Activated CD4-positive, alpha-beta T cell treated with anti-CD3 and anti-CD28 coated beads, Interleukin-2, amount 10 ng/mL, durations not matched to agents 24 days and 14 days (primary cell): ENCODE data around the gene TMEM38B. TPM values are rescaled to one million over a fixed set of nuclear protein-coding genes. Genes with fewer than 3 reads are reported as not detected.
"Not testable (repeated sequence)": the region's sequence is repeated elsewhere in the genome, so short reads cannot be mapped to it uniquely, and the experiment has no call there.

Source experiments
- DNase-seq: peaks from one replicate; pipeline ENCODE4 v3.0.0; 2022
- H3K27ac Mint-ChIP-seq: one replicate; pipeline ENCODE4 v1.8.0; 2022; ENCODE audit warnings: mild to moderate bottlenecking, mixed read lengths
- H3K27me3 Mint-ChIP-seq: one replicate; pipeline ENCODE4 v1.8.0; 2022; ENCODE audit warnings: mixed read lengths
- H3K36me3 Mint-ChIP-seq: one replicate; pipeline ENCODE4 v1.8.0; 2022; ENCODE audit warnings: low read depth, mild to moderate bottlenecking, mixed read lengths
- H3K4me1 Mint-ChIP-seq: one replicate; pipeline ENCODE4 v1.8.0; 2021; ENCODE audit warnings: mixed read lengths
- H3K4me3 Mint-ChIP-seq: one replicate; pipeline ENCODE4 v1.8.0; 2022; ENCODE audit warnings: mild to moderate bottlenecking, moderate library complexity, mixed read lengths
- H3K9me3 Mint-ChIP-seq: one replicate; pipeline ENCODE4 v1.8.0; 2021; ENCODE audit warnings: mixed read lengths
- intact Hi-C: fragments of 100-400 bp; cut with micrococcal nuclease; formaldehyde crosslinking; loops from one replicate; pipeline ENCODE4 v1.15.1; 2023
- total RNA-seq: library from RNA; stranded (reverse); gene quantifications from 2 replicates; pipeline ENCODE4 v1.2.3, GENCODE V29; 2022

The TMEM38B gene
- total RNA-seq, 1 donor from 2014 or later, result 12.0 TPM

DNA sequence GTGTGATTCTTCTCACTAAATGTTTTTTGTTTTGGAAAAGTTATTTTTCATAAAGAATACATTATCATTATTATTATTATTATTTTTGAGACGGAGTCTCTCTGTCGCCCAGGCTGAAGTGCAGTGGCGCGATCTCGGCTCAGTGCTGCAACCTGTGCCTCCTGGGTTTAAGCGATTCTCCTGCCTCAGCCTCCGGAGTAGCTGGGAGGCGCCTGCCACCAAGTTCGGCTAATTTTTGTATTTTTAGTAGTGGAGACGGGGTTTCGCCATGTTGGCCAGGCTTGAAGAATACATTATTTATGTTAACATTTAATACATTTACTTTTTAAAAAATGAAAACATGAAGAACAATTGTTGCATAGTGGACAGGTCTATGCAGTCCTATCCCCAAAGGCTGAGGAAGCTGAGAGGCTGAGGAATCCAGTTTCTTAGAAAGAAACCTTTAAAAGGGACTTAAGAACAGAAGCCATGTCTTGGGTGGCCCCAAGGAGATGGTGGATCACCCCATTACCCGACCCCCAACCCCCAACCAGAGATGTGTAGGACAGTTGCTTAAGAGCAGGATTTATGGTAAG, 2.0 kb downstream of the TMEM38B start:
- H3K36me3 Mint-ChIP-seq, result no peaks in the 10 kb centered on the region
- peaks cover 16% of the 10 kb centered on the region for H3K4me1 Mint-ChIP-seq
- intact Hi-C loops, result loop anchor here (10.0 kb wide), 3 partner anchors 252 to 1588 kb away; partner anchors contain the start of genes FSD1L, NIPSNAP3A and RAD23B
- peaks cover 16% of the 10 kb centered on the region for H3K27me3 Mint-ChIP-seq
- H3K4me3 Mint-ChIP-seq, result no peak overlapping the region
- H3K9me3 Mint-ChIP-seq, result no peaks in the 10 kb centered on the region
- H3K27ac Mint-ChIP-seq, result no peak overlapping the region
- DNase-seq, result no peak

DNA sequence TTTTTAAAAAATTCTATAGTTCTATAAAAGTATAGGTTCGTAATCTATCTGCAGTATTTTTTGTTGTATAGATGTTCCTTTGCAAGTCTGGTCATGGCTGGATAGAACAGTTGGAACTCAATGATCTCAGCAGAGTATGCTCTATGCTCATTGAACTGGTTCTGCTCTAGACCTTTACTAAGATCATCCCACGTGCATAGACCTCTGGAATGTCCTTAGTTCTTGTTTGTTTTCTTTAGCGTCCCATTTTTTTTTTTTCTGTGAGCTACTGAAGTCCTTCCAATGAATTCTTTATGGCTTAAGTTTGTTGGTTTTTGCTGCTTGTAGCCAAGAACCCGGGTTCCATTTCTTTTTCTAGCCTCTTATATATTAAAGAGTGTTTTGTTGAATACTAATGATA, 3.5 kb downstream of the TMEM38B start:
- Mint-ChIP-seq H3K9me3 (no peaks in the 10 kb centered on the region), H3K4me1 (peaks cover 16% of the 10 kb centered on the region), H3K4me3 (no peak overlapping the region), H3K27me3 (peaks cover 10% of the 10 kb centered on the region), H3K36me3 (no peaks in the 10 kb centered on the region), H3K27ac (no peak overlapping the region)
- no peak for DNase-seq
- intact Hi-C loops, result loop anchor here (10.0 kb wide), 3 partner anchors 253 to 1587 kb away; partner anchors contain the start of genes FSD1L, NIPSNAP3A and RAD23B

DNA sequence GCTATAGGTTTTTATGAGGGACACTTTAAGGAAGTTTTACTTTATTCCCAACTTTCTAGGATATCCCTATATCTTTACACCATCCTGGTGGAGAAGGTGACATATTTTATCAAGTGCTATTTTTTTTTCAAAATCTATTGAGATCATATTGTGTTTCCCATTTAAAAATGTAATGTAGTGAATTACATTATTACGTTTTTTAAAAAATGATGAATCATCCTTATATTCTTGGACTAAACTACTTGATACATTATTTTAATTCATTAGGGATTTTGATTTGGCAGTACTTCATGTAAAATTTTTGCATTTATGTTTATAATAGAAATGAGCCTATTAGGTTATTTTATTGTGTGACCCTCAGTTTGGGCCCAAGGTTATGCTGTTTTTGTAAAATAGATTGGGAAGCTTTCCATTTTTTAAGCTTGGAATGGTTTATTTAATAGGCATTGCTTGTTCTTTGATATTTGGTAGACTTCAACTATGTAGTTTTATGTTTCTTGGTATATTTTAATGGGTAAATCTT, 4.1 kb downstream of the TMEM38B start:
- H3K9me3 Mint-ChIP-seq, result no peaks in the 10 kb centered on the region
- H3K27ac Mint-ChIP-seq, result no peak overlapping the region
- DNase-seq, result no peak
- peaks cover 15% of the 10 kb centered on the region for H3K4me1 Mint-ChIP-seq
- H3K36me3 Mint-ChIP-seq, result no peaks in the 10 kb centered on the region
- H3K4me3 Mint-ChIP-seq, result no peak overlapping the region
- peaks cover 8% of the 10 kb centered on the region for H3K27me3 Mint-ChIP-seq
- intact Hi-C loops, result loop anchor here (10.0 kb wide), 3 partner anchors 254 to 1586 kb away; partner anchors contain the start of genes FSD1L, NIPSNAP3A and RAD23B

DNA sequence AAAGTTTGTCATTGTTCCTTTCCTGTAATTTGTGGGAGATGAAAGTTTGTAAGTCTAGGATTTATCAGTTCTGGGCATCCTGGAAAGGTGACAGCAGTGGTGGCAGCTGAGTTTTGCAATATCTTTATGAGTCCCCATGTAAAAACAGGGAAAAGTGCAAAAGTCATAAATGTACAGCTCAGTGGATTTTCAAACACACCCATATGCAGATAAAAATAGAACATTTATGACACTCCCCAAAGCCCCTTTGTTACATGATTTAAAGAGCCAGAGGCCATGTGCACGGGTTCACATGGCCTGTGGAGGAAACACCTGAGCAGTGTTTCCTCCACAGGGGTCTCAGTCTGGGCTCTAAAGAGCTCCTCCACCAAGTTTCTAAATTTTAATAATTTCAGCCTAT, 6.3 kb downstream of the TMEM38B start:
- intact Hi-C loops, result no loop called here
- Mint-ChIP-seq H3K27ac (no peak overlapping the region), H3K9me3 (no peaks in the 10 kb centered on the region), H3K4me1 (peaks cover under 1% of the 10 kb centered on the region), H3K4me3 (no peak overlapping the region), H3K36me3 (peaks cover 2% of the 10 kb centered on the region), H3K27me3 (peaks cover 2% of the 10 kb centered on the region)
- no peak for DNase-seq

- Mint-ChIP-seq H3K9me3 (no peaks in the 10 kb centered on the region), H3K36me3 (peaks cover 2% of the 10 kb centered on the region), H3K27me3 (peaks cover 2% of the 10 kb centered on the region), H3K4me3 (no peak overlapping the region), H3K27ac (no peak overlapping the region), H3K4me1 (no peaks in the 10 kb centered on the region)
- no peak for DNase-seq
- intact Hi-C loops, result no loop called here
Observed at GRCh38 chr9:105701145-105701544, 6.8 kb downstream of the TMEM38B start.

GRCh38 chr9:105702207-105702606, 7.9 kb downstream of the TMEM38B start:
- intact Hi-C loops, result no loop called here
- no peak overlapping the region for H3K4me3 Mint-ChIP-seq
- H3K36me3 Mint-ChIP-seq, result peaks cover 2% of the 10 kb centered on the region
- H3K4me1 Mint-ChIP-seq, result no peaks in the 10 kb centered on the region
- H3K27me3 Mint-ChIP-seq, result no peaks in the 10 kb centered on the region
- H3K9me3 Mint-ChIP-seq, result no peaks in the 10 kb centered on the region
- H3K27ac Mint-ChIP-seq, result no peak overlapping the region
- no peak for DNase-seq

- H3K27ac Mint-ChIP-seq, DNase-seq, H3K36me3 Mint-ChIP-seq, H3K9me3 Mint-ChIP-seq, intact Hi-C loops, H3K4me3 Mint-ChIP-seq, H3K27me3 Mint-ChIP-seq, H3K4me1 Mint-ChIP-seq: not testable (repeated sequence)
Observed at GRCh38 chr9:105703638-105704037, 9.3 kb downstream of the TMEM38B start.

GRCh38 chr9:105706156-105706555, 11.8 kb downstream of the TMEM38B start:
- no peak overlapping the region for H3K4me3 Mint-ChIP-seq
- H3K4me1 Mint-ChIP-seq, result peaks cover 6% of the 10 kb centered on the region
- H3K27me3 Mint-ChIP-seq, result no peaks in the 10 kb centered on the region
- DNase-seq, result no peak
- intact Hi-C loops, result no loop called here
- no peak overlapping the region for H3K27ac Mint-ChIP-seq
- peaks cover 2% of the 10 kb centered on the region for H3K36me3 Mint-ChIP-seq
- no peaks in the 10 kb centered on the region for H3K9me3 Mint-ChIP-seq

- no peaks in the 10 kb centered on the region for H3K9me3 Mint-ChIP-seq
- H3K4me1 Mint-ChIP-seq, result peaks cover 6% of the 10 kb centered on the region
- no peak for DNase-seq
- intact Hi-C loops, result no loop called here
- peak overlapping the region; percentile 51 for H3K4me3 Mint-ChIP-seq
- no peaks in the 10 kb centered on the region for H3K27me3 Mint-ChIP-seq
- H3K27ac Mint-ChIP-seq, result no peak overlapping the region
- peaks cover 2% of the 10 kb centered on the region for H3K36me3 Mint-ChIP-seq
Observed at GRCh38 chr9:105708405-105708804, 14.1 kb downstream of the TMEM38B start.

DNA sequence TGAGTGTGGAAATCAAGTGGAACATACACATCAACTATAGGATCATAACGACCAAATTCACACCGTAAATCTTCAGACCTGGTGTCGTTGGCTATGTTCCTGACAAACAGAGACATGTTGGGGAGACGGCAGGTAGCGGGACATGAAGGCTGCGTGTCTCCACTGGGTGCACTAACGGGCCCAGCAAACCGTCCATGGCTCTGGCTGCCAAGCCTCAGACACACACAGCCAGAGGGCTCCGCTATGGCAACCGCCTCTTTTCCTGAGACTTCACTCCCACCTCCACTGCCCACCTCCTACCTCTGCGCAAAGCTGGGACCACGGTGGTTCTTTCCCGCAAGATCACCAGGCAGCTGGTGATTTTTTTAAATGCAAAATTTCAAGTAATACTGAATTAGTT, 16.3 kb downstream of the TMEM38B start:
- intact Hi-C loops, result no loop called here
- Mint-ChIP-seq H3K4me3 (no peak overlapping the region), H3K27me3 (no peaks in the 10 kb centered on the region), H3K36me3 (no peaks in the 10 kb centered on the region), H3K9me3 (no peaks in the 10 kb centered on the region), H3K27ac (no peak overlapping the region), H3K4me1 (peaks cover 6% of the 10 kb centered on the region)
- no peak for DNase-seq

DNA sequence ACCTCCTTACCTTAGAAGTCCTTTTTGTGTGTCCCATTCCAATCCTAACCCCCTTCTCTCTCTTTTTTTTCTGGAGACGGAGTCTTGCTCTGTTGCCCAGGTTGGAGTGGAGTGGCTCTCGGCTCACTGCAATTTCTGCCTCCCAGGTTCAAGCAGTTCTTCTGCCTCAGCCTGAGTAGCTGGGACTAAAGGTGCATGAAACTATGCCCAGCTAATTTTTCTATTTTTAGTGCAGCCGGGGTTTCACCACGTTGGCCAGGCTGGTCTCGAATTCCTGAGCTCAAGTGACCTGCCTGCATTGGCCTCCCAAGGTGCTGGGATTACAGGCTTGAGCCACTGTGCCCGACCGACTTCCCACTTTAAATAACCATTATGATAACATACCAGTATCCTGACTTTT, 17.5 kb downstream of the TMEM38B start:
- Mint-ChIP-seq H3K9me3 (no peaks in the 10 kb centered on the region), H3K27me3 (no peaks in the 10 kb centered on the region), H3K4me1 (peaks cover 6% of the 10 kb centered on the region), H3K4me3 (no peak overlapping the region), H3K27ac (no peak overlapping the region), H3K36me3 (no peaks in the 10 kb centered on the region)
- intact Hi-C loops, result no loop called here
- no peak for DNase-seq

DNA sequence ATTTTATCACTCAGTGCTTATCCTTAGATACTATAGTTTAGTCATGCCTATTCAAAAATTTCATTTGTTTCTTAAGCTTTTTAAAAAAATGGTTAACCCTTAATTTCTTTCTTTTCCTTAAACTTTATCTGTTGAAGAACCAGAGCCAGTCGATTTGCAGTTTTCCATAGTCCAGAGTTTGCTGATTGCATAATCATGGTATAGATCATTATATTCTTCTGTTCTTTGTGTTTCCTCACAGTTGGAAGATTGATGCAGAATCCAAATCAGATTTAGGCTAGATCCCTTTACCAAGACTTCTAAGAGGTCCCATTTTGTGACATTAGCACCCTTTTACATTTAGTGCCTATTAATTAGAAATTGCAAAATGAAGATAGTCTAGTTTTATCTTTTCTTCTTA, 18.0 kb downstream of the TMEM38B start:
- Mint-ChIP-seq H3K27me3 (no peaks in the 10 kb centered on the region), H3K9me3 (no peaks in the 10 kb centered on the region), H3K4me1 (peaks cover 6% of the 10 kb centered on the region), H3K36me3 (no peaks in the 10 kb centered on the region), H3K4me3 (no peak overlapping the region), H3K27ac (no peak overlapping the region)
- intact Hi-C loops, result no loop called here
- no peak for DNase-seq

DNA sequence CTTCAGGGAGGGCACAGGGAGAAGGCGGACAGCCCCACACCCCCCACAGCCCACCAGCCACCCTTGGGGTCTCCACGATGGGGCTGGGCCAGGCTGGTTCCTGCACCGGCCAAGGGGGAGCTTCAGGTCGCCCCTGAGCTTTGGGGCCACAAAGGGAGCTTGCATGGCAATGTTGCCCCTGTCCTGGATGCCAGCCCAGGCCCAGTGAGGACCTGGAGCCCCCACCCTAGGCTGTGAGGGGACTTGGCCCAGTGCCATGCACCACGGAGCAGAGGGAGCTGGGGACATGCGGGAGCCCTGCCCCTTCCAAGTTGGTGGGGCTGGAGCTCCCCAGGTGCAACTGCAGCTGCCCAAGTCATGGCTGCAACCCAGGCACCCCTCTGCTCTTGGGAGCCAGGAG, 18.4 kb downstream of the TMEM38B start:
- no peak overlapping the region for H3K4me3 Mint-ChIP-seq
- H3K9me3 Mint-ChIP-seq, result no peaks in the 10 kb centered on the region

DNA sequence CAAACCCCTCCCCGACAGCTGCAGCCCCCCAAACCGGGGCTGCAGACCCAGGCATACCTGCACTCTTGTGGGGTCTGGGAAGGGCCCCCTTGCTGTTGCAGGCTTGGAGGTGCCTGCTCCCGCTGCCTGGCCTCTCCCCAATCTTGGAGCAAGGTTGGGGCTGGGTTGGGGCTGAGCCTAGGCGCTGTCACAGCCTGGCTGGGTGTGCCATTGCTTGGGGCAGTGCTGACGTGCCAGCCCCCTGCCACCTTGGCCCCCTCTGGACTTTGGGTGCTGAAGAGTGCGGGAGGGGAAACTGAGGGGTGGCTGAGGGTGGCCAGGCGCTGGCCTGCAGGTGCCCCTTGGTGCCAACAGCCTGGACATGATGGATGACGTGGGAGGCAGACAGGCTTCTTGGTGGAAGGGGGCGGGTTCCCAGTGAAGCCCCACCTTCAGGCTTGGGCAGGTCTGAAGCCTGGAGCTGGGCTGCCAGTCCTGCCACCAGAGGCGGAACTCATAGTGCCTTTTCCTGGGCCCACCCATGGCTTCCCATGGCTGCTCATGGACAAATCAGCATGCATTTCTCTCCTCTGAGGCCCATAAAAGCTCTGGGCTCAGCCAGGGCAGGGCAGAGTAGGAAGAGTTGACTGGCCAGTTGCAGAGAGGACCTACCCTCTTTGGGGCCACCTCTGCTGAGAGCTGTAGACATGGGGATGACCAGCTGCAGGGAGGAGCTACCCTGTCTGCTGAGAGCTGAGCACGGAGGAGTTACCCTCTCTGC, 19.1 kb downstream of the TMEM38B start:
- H3K27me3 Mint-ChIP-seq, result no peaks in the 10 kb centered on the region
- H3K9me3 Mint-ChIP-seq, result no peaks in the 10 kb centered on the region
- DNase-seq, result no peak
- peaks cover 4% of the 10 kb centered on the region for H3K4me1 Mint-ChIP-seq
- no peaks in the 10 kb centered on the region for H3K36me3 Mint-ChIP-seq
- no peak overlapping the region for H3K27ac Mint-ChIP-seq
- intact Hi-C loops, result no loop called here
- no peak overlapping the region for H3K4me3 Mint-ChIP-seq

More for the DNA sequence above, 18.4 kb downstream of the TMEM38B start:
- Mint-ChIP-seq H3K36me3 (no peaks in the 10 kb centered on the region), H3K27me3 (no peaks in the 10 kb centered on the region), H3K27ac (no peak overlapping the region), H3K4me1 (peaks cover 6% of the 10 kb centered on the region)
- intact Hi-C loops, result no loop called here
- no peak for DNase-seq
